ENCODE data around the gene SP2.

- TF ChIP-seq POLR2A (IDR thresholded peaks at IDR 0.05) (peak; percentile 40 to 78), CTCF (IDR thresholded peaks at IDR 0.05) (no peak)
These were observed 70.1 kb downstream of the SP2 start for GRCh38 chr17:47966079-47966519.
